CD14-positive monocyte (primary cell): Measurements from ENCODE around the gene THEMIS. TPM values are rescaled to one million over a fixed set of nuclear protein-coding genes. Genes with fewer than 3 reads are reported as not detected.

ENCODE experiments used
- DNase-seq, 3 donors: peaks; one replicate each; pipeline ENCODE4 v3.0.0-alpha.2; 2011 to 2022
- H2AFZ ChIP-seq: 2 replicates; pipeline ENCODE4 v1.6.0; 2012; ENCODE audit warnings: mild to moderate bottlenecking, low read depth, low read length, inconsistent platforms; ENCODE audit not compliant: insufficient read depth, poor library complexity, severe bottlenecking
- H3K27ac ChIP-seq, 2 donors: 1 replicate in 1 of 2; 2 replicates in 1 of 2; pipeline ENCODE4 v1.5.1; 2012 to 2013; ENCODE audit warnings: low read length in 2 of 2, control low read depth in 1 of 2, inconsistent platforms in 1 of 2, low read depth in 1 of 2, mild to moderate bottlenecking in 1 of 2
- H3K27me3 ChIP-seq, 2 donors: one replicate each; pipeline versions ENCODE4 v1.6.0 to v1.6.1; 2011 to 2013; ENCODE audit warnings: low read length in 2 of 2; ENCODE audit not compliant: control insufficient read depth in 2 of 2, insufficient read depth in 2 of 2
- H3K36me3 ChIP-seq, 2 donors: replicated peaks in 1 of 2; 1 replicate in 1 of 2; 2 replicates in 1 of 2; pipeline versions ENCODE4 v1.5.1 to v1.6.1; 2012 to 2013; ENCODE audit warnings: low read length in 2 of 2, control low read depth in 1 of 2, inconsistent platforms in 1 of 2, mild to moderate bottlenecking in 1 of 2; ENCODE audit not compliant: insufficient read depth in 2 of 2, control insufficient read depth in 1 of 2
- H3K4me1 ChIP-seq, 2 donors: 1 replicate in 1 of 2; 2 replicates in 1 of 2; pipeline versions ENCODE4 v1.5.1 to v1.6.1; 2012 to 2013; ENCODE audit warnings: low read length in 2 of 2, control low read depth in 1 of 2, inconsistent platforms in 1 of 2, mild to moderate bottlenecking in 1 of 2, moderate library complexity in 1 of 2; ENCODE audit not compliant: insufficient read depth in 2 of 2, control insufficient read depth in 1 of 2
- H3K4me2 ChIP-seq: replicated peaks from 2 replicates; pipeline ENCODE3; 2012; ENCODE audit warnings: low read length, moderate library complexity, mild to moderate bottlenecking; ENCODE audit not compliant: poor library complexity, severe bottlenecking; ENCODE audit errors: extremely low read depth
- H3K4me3 ChIP-seq, 3 experiments: fragments of 200-600 bp in 1 of 3; sonication (generic) in 1 of 3; replicated peaks in 1 of 3; 1 replicate in 2 of 3; 2 replicates in 1 of 3; pipeline ENCODE4 v1.5.1; 2011 to 2013; ENCODE audit warnings: low read length in 3 of 3, mild to moderate bottlenecking in 3 of 3, control low read depth in 2 of 3, low read depth in 2 of 3, inconsistent platforms in 1 of 3, moderate library complexity in 1 of 3
- H3K79me2 ChIP-seq: 2 replicates; pipeline ENCODE4 v1.6.0; 2012; ENCODE audit warnings: mild to moderate bottlenecking, control low read depth, inconsistent platforms, low read length, moderate library complexity; ENCODE audit not compliant: insufficient read depth
- H3K9ac ChIP-seq: 2 replicates; pipeline ENCODE4 v1.6.0; 2017; ENCODE audit warnings: low read length, mild to moderate bottlenecking; ENCODE audit not compliant: insufficient read depth, poor library complexity, severe bottlenecking
- H3K9me3 ChIP-seq, 2 donors: replicated peaks in 1 of 2; 1 replicate in 1 of 2; 2 replicates in 1 of 2; pipeline versions ENCODE4 v1.5.1 to v1.6.1; 2012 to 2013; ENCODE audit warnings: low read length in 2 of 2, control low read depth in 1 of 2; ENCODE audit not compliant: control insufficient read depth in 1 of 2, insufficient read depth in 1 of 2
- H4K20me1 ChIP-seq: 2 replicates; pipeline ENCODE4 v1.6.0; 2012; ENCODE audit warnings: mild to moderate bottlenecking, low read length, control low read depth, moderate library complexity; ENCODE audit not compliant: insufficient read depth
- H3K27ac Mint-ChIP-seq, 7 donors: one replicate each; pipeline ENCODE4 v1.8.0; 2020; ENCODE audit warnings: mild to moderate bottlenecking in 7 of 7, mixed read lengths in 7 of 7, moderate library complexity in 6 of 7, inconsistent platforms in 2 of 7
- H3K27me3 Mint-ChIP-seq, 3 donors: one replicate each; pipeline ENCODE4 v1.8.0; 2021 to 2022; ENCODE audit warnings: low read depth in 3 of 3, mild to moderate bottlenecking in 3 of 3, mixed read lengths in 3 of 3, moderate library complexity in 3 of 3, inconsistent platforms in 1 of 3
- H3K36me3 Mint-ChIP-seq, 2 donors: one replicate each; pipeline ENCODE4 v1.8.0; 2020; ENCODE audit warnings: mixed read lengths in 2 of 2, inconsistent platforms in 1 of 2, mild to moderate bottlenecking in 1 of 2
- H3K4me1 Mint-ChIP-seq: one replicate; pipeline ENCODE4 v1.8.0; 2020; ENCODE audit warnings: mild to moderate bottlenecking, mixed read lengths
- H3K4me3 Mint-ChIP-seq, 2 donors: one replicate each; pipeline ENCODE4 v1.8.0; 2020; ENCODE audit warnings: mild to moderate bottlenecking in 2 of 2, mixed read lengths in 2 of 2, moderate library complexity in 1 of 2
- H3K9me3 Mint-ChIP-seq, 7 donors: one replicate each; pipeline ENCODE4 v1.8.0; 2020 to 2022; ENCODE audit warnings: mixed read lengths in 7 of 7, mild to moderate bottlenecking in 6 of 7, moderate library complexity in 6 of 7, inconsistent platforms in 2 of 7
- WGBS: methylation state at CpG from one replicate; pipeline ENCODE4 v1.1.5; 2013; ENCODE audit warnings: missing lambda C conversion rate; ENCODE audit not compliant: insufficient coverage; 5-methylcytosine and 5-hydroxymethylcytosine counted together
- intact Hi-C, 2 donors: fragments of 100-400 bp; cut with micrococcal nuclease; formaldehyde crosslinking; loops; one replicate each; pipeline versions ENCODE4 v1.15.0 to v1.15.1; 2023
- polyA plus RNA-seq, 3 donors: library from polyadenylated mRNA; depleted of rRNA in 1 of 3; unstranded in 2 of 3; stranded (reverse) in 1 of 3; fragments of 300-500 nt in 2 of 3; fragments of >200 nt in 1 of 3; fragmentation: Illumina TruSeq in 2 of 3; gene quantifications; 1 replicate in 2 of 3; 2 replicates in 1 of 3; pipeline ENCODE4 v1.2.3, GENCODE V29; 2012 to 2021
- TF ChIP-seq, protein P1 (sequence below): fragments of 200-600 bp; IDR thresholded peaks from one replicate; pipeline ENCODE4 v1.8.0; 2022; ENCODE audit warnings: antibody characterized with exemption, mild to moderate bottlenecking

Gene THEMIS
- polyA plus RNA-seq, 3 donors = 0.13 to 0.16 TPM; not detected in 1

GRCh38 chr6:127897484-127897883, 3.4 kb downstream of the THEMIS start:
- Histone ChIP-seq H4K20me1 (no peaks in the 10 kb centered on the region), H3K79me2 (no peaks in the 10 kb centered on the region), H2AFZ (no peak overlapping the region), H3K27ac (no peak overlapping the region), H3K9ac (no peak overlapping the region), H3K4me1 (no peaks in the 10 kb centered on the region), H3K4me2 (no peak overlapping the region), H3K27me3 (no peaks in the 10 kb centered on the region), H3K9me3 (no peaks in the 10 kb centered on the region), H3K4me3 (no peak overlapping the region), H3K36me3 (no peaks in the 10 kb centered on the region)
- H3K27me3 Mint-ChIP-seq = peaks cover 0 to 2% (median 0%) of the 10 kb centered on the region in 3 donors
- H3K9me3 Mint-ChIP-seq = peaks cover 0 to 3% (median 0%) of the 10 kb centered on the region in 7 donors
- H3K27ac Mint-ChIP-seq = no peak overlapping the region
- H3K36me3 Mint-ChIP-seq = no peaks in the 10 kb centered on the region
- TF ChIP-seq, protein P1, sequence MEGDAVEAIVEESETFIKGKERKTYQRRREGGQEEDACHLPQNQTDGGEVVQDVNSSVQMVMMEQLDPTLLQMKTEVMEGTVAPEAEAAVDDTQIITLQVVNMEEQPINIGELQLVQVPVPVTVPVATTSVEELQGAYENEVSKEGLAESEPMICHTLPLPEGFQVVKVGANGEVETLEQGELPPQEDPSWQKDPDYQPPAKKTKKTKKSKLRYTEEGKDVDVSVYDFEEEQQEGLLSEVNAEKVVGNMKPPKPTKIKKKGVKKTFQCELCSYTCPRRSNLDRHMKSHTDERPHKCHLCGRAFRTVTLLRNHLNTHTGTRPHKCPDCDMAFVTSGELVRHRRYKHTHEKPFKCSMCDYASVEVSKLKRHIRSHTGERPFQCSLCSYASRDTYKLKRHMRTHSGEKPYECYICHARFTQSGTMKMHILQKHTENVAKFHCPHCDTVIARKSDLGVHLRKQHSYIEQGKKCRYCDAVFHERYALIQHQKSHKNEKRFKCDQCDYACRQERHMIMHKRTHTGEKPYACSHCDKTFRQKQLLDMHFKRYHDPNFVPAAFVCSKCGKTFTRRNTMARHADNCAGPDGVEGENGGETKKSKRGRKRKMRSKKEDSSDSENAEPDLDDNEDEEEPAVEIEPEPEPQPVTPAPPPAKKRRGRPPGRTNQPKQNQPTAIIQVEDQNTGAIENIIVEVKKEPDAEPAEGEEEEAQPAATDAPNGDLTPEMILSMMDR = no peak
- no peak overlapping the region for H3K4me3 Mint-ChIP-seq
- intact Hi-C loops = no loop called here
- DNase-seq = no peak
- H3K4me1 Mint-ChIP-seq = no peaks in the 10 kb centered on the region
- no CpG with 5 or more reads among the region's 2 CpGs for WGBS

DNA sequence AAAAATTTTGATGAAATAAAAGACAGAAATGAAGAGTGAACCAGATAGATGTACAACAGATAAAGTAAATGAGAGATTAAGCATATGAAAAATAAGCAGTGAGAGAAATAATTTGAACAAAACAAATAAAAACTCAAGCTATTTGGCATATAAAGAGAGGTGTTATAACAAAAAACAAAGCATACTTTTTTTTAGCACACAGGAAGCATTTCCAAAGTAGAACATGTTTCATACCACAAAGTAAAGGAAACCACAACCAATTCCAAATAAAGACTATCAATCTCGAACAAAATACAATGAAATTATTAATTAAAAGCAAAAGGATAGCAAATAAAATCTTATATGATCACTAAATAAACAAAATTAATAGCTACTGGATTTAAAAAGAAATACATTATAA, 6.8 kb downstream of the THEMIS start:
- Histone ChIP-seq H3K9me3 (no peaks in the 10 kb centered on the region), H3K4me2 (no peak overlapping the region), H2AFZ (no peak overlapping the region), H3K27me3 (no peaks in the 10 kb centered on the region), H3K27ac (no peak overlapping the region), H3K9ac (no peak overlapping the region), H3K4me1 (no peaks in the 10 kb centered on the region), H4K20me1 (no peaks in the 10 kb centered on the region), H3K36me3 (no peaks in the 10 kb centered on the region), H3K4me3 (no peak overlapping the region), H3K79me2 (no peaks in the 10 kb centered on the region)
- no peaks in the 10 kb centered on the region for H3K36me3 Mint-ChIP-seq
- intact Hi-C loops = no loop called here
- no peaks in the 10 kb centered on the region for H3K4me1 Mint-ChIP-seq
- no peak overlapping the region for H3K27ac Mint-ChIP-seq
- H3K27me3 Mint-ChIP-seq = peaks cover 0 to 2% (median 0%) of the 10 kb centered on the region in 3 donors
- WGBS = no CpG with 5 or more reads among the region's 1 CpG
- TF ChIP-seq, protein P1 = no peak
- DNase-seq = no peak
- no peak overlapping the region for H3K4me3 Mint-ChIP-seq
- H3K9me3 Mint-ChIP-seq = peaks cover 0 to 4% (median 1%) of the 10 kb centered on the region in 7 donors
